ENCODE results near the gene ADGRG7.

- TF ChIP-seq, protein P1, sequence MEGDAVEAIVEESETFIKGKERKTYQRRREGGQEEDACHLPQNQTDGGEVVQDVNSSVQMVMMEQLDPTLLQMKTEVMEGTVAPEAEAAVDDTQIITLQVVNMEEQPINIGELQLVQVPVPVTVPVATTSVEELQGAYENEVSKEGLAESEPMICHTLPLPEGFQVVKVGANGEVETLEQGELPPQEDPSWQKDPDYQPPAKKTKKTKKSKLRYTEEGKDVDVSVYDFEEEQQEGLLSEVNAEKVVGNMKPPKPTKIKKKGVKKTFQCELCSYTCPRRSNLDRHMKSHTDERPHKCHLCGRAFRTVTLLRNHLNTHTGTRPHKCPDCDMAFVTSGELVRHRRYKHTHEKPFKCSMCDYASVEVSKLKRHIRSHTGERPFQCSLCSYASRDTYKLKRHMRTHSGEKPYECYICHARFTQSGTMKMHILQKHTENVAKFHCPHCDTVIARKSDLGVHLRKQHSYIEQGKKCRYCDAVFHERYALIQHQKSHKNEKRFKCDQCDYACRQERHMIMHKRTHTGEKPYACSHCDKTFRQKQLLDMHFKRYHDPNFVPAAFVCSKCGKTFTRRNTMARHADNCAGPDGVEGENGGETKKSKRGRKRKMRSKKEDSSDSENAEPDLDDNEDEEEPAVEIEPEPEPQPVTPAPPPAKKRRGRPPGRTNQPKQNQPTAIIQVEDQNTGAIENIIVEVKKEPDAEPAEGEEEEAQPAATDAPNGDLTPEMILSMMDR (IDR thresholded peaks at IDR 0.05 in 4 of 5, conservative IDR thresholded peaks at IDR 0.05 in 1 of 5), result no peak
- no peak for TF ChIP-seq POLR2A (IDR thresholded peaks at IDR 0.05)
Measured at GRCh38 chr3:100708644-100708988, 99.2 kb downstream of the ADGRG7 start.

Data from gastrocnemius medialis (tissue), 4 donors.